ENCODE results near the gene WDR5.
A peak's percentile ranks its signal among the peaks of the same experiment; 100 is the strongest.

The WDR5 gene

DNA sequence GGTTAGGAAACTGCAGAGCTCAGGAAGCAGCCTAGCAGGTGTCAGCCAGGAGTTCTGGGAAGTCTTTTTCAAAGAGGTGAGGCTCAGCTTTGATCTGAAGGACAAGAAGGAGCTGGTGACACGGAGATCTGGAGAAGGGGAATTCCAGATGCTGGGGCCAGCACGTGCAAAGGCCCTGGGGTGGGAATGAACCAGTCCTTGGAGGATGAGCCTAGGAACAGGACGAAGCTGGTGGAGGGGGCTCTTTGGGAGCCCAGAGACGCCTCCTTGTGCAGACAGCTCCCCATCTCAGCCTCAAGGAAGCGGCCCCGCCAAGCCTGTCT lies 43.7 kb downstream of the WDR5 start:
- Histone ChIP-seq H3K79me2 (ENCODE audit: insufficient read depth, low read depth) (no peaks in the 10 kb centered on the region), H3K36me3 (ENCODE audit: insufficient read depth) (no peaks in the 10 kb centered on the region), H3K27ac (no peak overlapping the region), H3K4me3 (IDR thresholded peaks at IDR 0.05; ENCODE audit: insufficient read depth, low read depth, low read length) (no peak overlapping the region), H3K4me2 (no peak overlapping the region), H3K4me1 (ENCODE audit: low read depth, poor library complexity, severe bottlenecking) (peaks cover 28% of the 10 kb centered on the region), H3K27me3 (ENCODE audit: insufficient read depth, low read depth) (peaks cover 19% of the 10 kb centered on the region; the same call in 1 of the 2 replicates), H3K9ac (no peak overlapping the region), H2AFZ (ENCODE audit: low read depth) (no peak overlapping the region), H4K20me1 (ENCODE audit: insufficient read depth) (no peaks in the 10 kb centered on the region)
- TF ChIP-seq, protein P1, sequence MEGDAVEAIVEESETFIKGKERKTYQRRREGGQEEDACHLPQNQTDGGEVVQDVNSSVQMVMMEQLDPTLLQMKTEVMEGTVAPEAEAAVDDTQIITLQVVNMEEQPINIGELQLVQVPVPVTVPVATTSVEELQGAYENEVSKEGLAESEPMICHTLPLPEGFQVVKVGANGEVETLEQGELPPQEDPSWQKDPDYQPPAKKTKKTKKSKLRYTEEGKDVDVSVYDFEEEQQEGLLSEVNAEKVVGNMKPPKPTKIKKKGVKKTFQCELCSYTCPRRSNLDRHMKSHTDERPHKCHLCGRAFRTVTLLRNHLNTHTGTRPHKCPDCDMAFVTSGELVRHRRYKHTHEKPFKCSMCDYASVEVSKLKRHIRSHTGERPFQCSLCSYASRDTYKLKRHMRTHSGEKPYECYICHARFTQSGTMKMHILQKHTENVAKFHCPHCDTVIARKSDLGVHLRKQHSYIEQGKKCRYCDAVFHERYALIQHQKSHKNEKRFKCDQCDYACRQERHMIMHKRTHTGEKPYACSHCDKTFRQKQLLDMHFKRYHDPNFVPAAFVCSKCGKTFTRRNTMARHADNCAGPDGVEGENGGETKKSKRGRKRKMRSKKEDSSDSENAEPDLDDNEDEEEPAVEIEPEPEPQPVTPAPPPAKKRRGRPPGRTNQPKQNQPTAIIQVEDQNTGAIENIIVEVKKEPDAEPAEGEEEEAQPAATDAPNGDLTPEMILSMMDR (conservative IDR thresholded peaks at IDR 0.05; ENCODE audit: low read depth, low read length), result no peak

DNA sequence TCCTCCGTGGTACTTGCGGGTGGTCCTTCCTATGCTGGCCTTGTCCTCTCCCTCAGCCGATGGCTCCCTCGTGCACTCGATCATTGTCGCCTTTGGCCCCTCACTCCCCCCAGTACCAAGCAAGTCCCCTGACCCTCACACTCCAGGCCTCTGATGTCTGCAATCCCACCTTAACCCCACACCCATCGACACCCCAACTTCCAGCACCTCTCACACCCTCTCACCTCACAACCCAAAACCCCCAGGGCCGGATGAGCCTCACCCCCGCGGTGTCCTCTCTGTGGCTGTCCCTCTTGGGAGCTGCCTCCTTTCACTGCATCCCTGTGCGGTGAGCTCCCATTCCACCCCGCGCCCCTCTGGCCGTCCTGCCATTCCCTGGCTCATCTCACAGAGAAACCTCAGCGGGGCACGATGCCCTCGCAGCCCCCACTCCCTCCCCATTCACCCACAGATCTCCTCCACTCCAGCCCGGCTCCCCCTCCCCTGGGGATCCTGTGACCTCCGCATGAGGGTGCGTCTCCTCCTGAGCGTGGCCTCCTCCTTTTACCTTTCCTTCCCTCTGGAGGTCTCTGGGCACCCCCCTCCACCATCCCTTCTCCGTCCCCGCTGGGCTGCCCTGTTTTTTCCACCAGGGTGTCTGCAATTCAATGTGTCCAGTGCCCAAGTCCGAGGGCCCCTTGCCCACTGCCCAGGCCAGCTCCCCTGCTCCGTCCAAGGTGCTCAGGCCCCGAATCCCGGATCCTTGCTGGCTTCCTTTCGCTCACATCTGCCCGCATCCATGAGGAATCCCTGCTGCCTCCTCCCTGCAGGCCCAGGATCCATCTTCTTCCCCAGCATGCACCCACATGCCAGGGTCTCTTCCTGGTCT lies 44.3 kb downstream of the WDR5 start:
- Histone ChIP-seq H3K79me2 (ENCODE audit: insufficient read depth, low read depth) (no peaks in the 10 kb centered on the region), H3K9ac (no peak overlapping the region), H3K27me3 (ENCODE audit: insufficient read depth, low read depth) (peaks cover 19% of the 10 kb centered on the region; the same call in 1 of the 2 replicates), H2AFZ (ENCODE audit: low read depth) (no peak overlapping the region), H3K36me3 (ENCODE audit: insufficient read depth) (no peaks in the 10 kb centered on the region), H3K27ac (no peak overlapping the region), H3K4me1 (ENCODE audit: low read depth, poor library complexity, severe bottlenecking) (peaks cover 24% of the 10 kb centered on the region), H3K4me3 (IDR thresholded peaks at IDR 0.05; ENCODE audit: insufficient read depth, low read depth, low read length) (no peak overlapping the region), H3K4me2 (no peak overlapping the region), H4K20me1 (ENCODE audit: insufficient read depth) (no peaks in the 10 kb centered on the region)
- TF ChIP-seq, protein P1 (conservative IDR thresholded peaks at IDR 0.05; ENCODE audit: low read depth, low read length), result no peak

DNA sequence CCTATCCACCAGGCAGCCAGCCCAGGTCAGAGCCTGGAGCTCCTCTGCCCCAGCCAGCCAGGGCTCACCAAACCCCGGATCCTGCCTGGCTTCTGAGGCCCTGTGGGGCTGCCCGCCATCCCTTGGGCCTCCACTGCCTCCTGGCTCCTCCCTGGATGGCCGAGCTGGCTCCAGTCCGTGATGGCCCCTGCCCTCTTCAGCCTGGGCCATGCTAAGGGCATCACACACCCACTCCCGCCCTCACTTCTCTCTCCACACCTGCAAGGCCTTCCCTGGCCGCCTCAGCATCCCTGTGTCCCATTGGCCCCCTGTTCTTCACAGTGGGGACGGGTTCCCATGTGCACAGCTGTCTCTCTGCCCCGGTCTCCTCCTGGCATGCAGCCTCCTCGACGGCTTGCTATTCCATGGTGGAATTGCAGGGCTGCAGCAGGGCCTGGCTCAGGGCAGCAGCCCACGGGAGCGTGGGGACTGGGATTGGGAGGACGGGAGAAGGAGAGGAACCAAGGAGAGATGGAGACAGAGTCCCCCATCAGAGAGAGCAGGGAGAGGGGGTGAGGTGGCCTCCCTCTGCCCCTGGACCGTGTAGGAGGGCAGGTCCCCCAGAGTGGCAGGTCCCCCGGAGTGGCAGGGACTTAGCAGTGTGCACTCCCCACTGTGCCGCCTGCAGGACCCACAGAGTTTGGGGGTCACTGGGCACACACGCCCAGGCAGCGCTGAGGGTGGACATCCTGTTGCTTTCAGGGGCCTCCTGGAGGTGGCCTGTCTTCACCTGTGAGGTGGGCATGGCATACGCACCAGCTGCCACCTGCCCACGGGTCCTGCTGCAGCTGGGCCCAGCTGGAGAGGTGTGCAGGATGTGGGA lies 45.1 kb downstream of the WDR5 start:
- no peaks in the 10 kb centered on the region for H3K79me2 ChIP-seq (ENCODE audit: insufficient read depth, low read depth)
- H4K20me1 ChIP-seq (ENCODE audit: insufficient read depth), result no peaks in the 10 kb centered on the region
- H3K36me3 ChIP-seq (ENCODE audit: insufficient read depth), result no peaks in the 10 kb centered on the region
- H3K4me1 ChIP-seq (ENCODE audit: low read depth, poor library complexity, severe bottlenecking), result peaks cover 27% of the 10 kb centered on the region
- peak overlapping the region; percentile 50; the same call in 1 of the 2 replicates for H3K27ac ChIP-seq
- peaks cover 19% of the 10 kb centered on the region; the same call in 1 of the 2 replicates for H3K27me3 ChIP-seq (ENCODE audit: insufficient read depth, low read depth)
- H3K4me2 ChIP-seq, result peak overlapping the region; percentile 56; the same call in 1 of the 2 replicates
- no peak overlapping the region for H3K4me3 ChIP-seq (IDR thresholded peaks at IDR 0.05; ENCODE audit: insufficient read depth, low read depth, low read length)
- no peak overlapping the region; the same call in 1 of the 2 replicates for H2AFZ ChIP-seq (ENCODE audit: low read depth)
- TF ChIP-seq, protein P1 (conservative IDR thresholded peaks at IDR 0.05; ENCODE audit: low read depth, low read length), result no peak
- H3K9ac ChIP-seq, result no peak overlapping the region

DNA sequence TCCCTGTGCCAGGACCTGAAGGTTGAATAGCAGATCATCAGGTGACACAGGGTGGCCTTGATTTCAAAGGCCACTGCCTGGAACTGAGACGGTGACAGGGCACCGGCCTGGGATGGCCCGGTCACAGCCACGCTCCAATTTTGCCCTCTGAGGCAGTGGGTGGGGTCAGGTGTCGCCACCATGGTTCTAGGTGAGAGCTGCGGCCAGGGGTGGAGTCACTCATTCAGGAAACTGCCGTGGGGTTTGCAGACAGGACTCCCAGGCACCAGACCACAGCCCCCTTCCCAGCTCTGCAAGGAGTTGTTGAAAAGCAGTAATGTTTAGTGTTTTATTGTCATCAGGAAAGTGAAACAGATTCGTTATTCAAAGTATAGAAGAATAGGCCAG lies 45.8 kb downstream of the WDR5 start:
- peaks cover 30% of the 10 kb centered on the region for H3K4me1 ChIP-seq (ENCODE audit: low read depth, poor library complexity, severe bottlenecking)
- peak overlapping the region; percentile 17; the same call in 1 of the 2 replicates for H2AFZ ChIP-seq (ENCODE audit: low read depth)
- TF ChIP-seq, protein P1 (conservative IDR thresholded peaks at IDR 0.05; ENCODE audit: low read depth, low read length), result no peak
- peaks cover 13% of the 10 kb centered on the region; the same call in 1 of the 2 replicates for H3K27me3 ChIP-seq (ENCODE audit: insufficient read depth, low read depth)
- peak overlapping the region; percentile 50; the same call in 1 of the 2 replicates for H3K27ac ChIP-seq
- H3K4me2 ChIP-seq, result peak overlapping the region; percentile 56
- H3K79me2 ChIP-seq (ENCODE audit: insufficient read depth, low read depth), result no peaks in the 10 kb centered on the region
- no peaks in the 10 kb centered on the region for H3K36me3 ChIP-seq (ENCODE audit: insufficient read depth)
- H4K20me1 ChIP-seq (ENCODE audit: insufficient read depth), result no peaks in the 10 kb centered on the region
- H3K9ac ChIP-seq, result no peak overlapping the region
- H3K4me3 ChIP-seq (IDR thresholded peaks at IDR 0.05; ENCODE audit: insufficient read depth, low read depth, low read length), result no peak overlapping the region

Data from KMS-11 (cell line).